Transverse colon (tissue), 4 donors: Measurements from ENCODE around the gene RAPGEF4.

Source experiments
- EP300 ChIP-seq: sonication (generic); formaldehyde crosslinking; IDR thresholded peaks from one replicate; pipeline ENCODE4 v1.6.1; 2017; ENCODE audit warnings: antibody characterized with exemption, low read depth
- POLR2A ChIP-seq: fragments of 450-650 bp; IDR thresholded peaks from one replicate; pipeline ENCODE4 v1.6.1; 2016; ENCODE audit warnings: antibody characterized with exemption, mild to moderate bottlenecking, moderate library complexity
- POLR2AphosphoS5 ChIP-seq, 3 donors: sonication (generic); formaldehyde crosslinking; IDR thresholded peaks; one replicate each; pipeline ENCODE4 v1.6.1; 2016; ENCODE audit warnings: antibody characterized with exemption in 3 of 3
- TF ChIP-seq, protein P1 (sequence below), 5 experiments: fragments of 200-600 bp in 3 of 5; fragments of 450-650 bp in 2 of 5; sonication (generic) in 3 of 5; IDR thresholded peaks; 1 replicate in 2 of 5; 2 replicates in 3 of 5; pipeline ENCODE4 v1.5.1; 2016 to 2017; ENCODE audit warnings: antibody characterized with exemption in 5 of 5, inconsistent platforms in 3 of 5, mild to moderate bottlenecking in 2 of 5, moderate library complexity in 1 of 5

DNA sequence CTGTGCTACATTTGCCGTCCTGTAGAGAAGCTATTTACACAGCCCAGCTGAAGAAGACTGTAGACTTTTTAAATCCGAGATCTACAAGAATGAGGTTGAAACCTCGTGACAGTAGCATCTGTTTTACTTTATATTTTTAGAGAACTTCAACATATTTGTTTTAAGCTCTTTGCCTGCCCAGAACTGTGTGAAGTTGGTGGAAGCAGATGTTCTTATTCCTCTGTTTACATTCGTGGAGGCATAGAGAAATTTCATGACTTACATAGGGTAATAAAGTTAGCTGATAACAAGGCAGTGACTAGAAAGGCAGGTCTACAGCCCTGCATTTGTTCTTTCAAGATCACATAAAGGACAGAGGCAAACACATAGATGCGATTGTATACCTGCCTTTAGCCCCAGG, 293.0 kb downstream of the RAPGEF4 start:
- TF ChIP-seq, protein P1, sequence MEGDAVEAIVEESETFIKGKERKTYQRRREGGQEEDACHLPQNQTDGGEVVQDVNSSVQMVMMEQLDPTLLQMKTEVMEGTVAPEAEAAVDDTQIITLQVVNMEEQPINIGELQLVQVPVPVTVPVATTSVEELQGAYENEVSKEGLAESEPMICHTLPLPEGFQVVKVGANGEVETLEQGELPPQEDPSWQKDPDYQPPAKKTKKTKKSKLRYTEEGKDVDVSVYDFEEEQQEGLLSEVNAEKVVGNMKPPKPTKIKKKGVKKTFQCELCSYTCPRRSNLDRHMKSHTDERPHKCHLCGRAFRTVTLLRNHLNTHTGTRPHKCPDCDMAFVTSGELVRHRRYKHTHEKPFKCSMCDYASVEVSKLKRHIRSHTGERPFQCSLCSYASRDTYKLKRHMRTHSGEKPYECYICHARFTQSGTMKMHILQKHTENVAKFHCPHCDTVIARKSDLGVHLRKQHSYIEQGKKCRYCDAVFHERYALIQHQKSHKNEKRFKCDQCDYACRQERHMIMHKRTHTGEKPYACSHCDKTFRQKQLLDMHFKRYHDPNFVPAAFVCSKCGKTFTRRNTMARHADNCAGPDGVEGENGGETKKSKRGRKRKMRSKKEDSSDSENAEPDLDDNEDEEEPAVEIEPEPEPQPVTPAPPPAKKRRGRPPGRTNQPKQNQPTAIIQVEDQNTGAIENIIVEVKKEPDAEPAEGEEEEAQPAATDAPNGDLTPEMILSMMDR (IDR thresholded peaks at IDR 0.05): no peak
- no peak for TF ChIP-seq EP300
- TF ChIP-seq POLR2A: no peak
- peak in 2 of 3 donors; percentile 13 to 23 for TF ChIP-seq POLR2AphosphoS5 (IDR thresholded peaks at IDR 0.05)
